MM.1S (cell line): ENCODE data around the gene PPP1R7.

Experiments
- DNase-seq: peaks from one replicate; pipeline ENCODE4 v3.0.0-alpha.2; 2015
- H2AFZ ChIP-seq: fragments of 300-600 bp; sonication (generic); 2 replicates; pipeline ENCODE4 v1.6.0; 2016; ENCODE audit warnings: antibody characterized with exemption, low read length
- H3F3A ChIP-seq: fragments of 300-600 bp; sonication (generic); 2 replicates; pipeline ENCODE4 v1.6.1; 2016; ENCODE audit warnings: mild to moderate bottlenecking, antibody characterized with exemption, low read length, moderate library complexity, mixed read lengths; ENCODE audit not compliant: insufficient read depth
- H3K27ac ChIP-seq: fragments of 300-600 bp; sonication (generic); 2 replicates; pipeline ENCODE4 v1.5.1; 2016; ENCODE audit warnings: mild to moderate bottlenecking, low read length
- H3K27me3 ChIP-seq: fragments of 300-600 bp; sonication (generic); replicated peaks from 2 replicates; pipeline ENCODE4 v1.6.0; 2016; ENCODE audit warnings: low read length; ENCODE audit not compliant: insufficient read depth
- H3K36me3 ChIP-seq: fragments of 300-600 bp; sonication (generic); replicated peaks from 2 replicates; pipeline ENCODE4 v1.6.1; 2016; ENCODE audit warnings: mild to moderate bottlenecking, low read length, mixed read lengths; ENCODE audit not compliant: insufficient read depth
- H3K4me1 ChIP-seq: fragments of 300-600 bp; sonication (generic); 2 replicates; pipeline ENCODE4 v1.6.1; 2016; ENCODE audit warnings: low read length, mixed read lengths
- H3K4me2 ChIP-seq: fragments of 300-600 bp; sonication (generic); 2 replicates; pipeline ENCODE4 v1.6.0; 2016; ENCODE audit warnings: low read depth, low read length
- H3K4me3 ChIP-seq: fragments of 300-600 bp; sonication (generic); 2 replicates; pipeline ENCODE4 v1.5.1; 2016; ENCODE audit warnings: low read length, mixed read lengths
- H3K79me2 ChIP-seq: fragments of 300-600 bp; sonication (generic); 2 replicates; pipeline ENCODE4 v1.6.1; 2016; ENCODE audit warnings: mixed run types, low read length, mixed read lengths
- H3K9ac ChIP-seq: fragments of 300-600 bp; sonication (generic); 2 replicates; pipeline ENCODE4 v1.6.1; 2016; ENCODE audit warnings: low read length, mixed read lengths
- H3K9me2 ChIP-seq: fragments of 300-600 bp; sonication (generic); replicated peaks from 2 replicates; pipeline ENCODE4 v1.6.1; 2016; ENCODE audit warnings: mild to moderate bottlenecking, low read length, mixed read lengths; ENCODE audit not compliant: insufficient read depth
- H3K9me3 ChIP-seq: fragments of 300-600 bp; sonication (generic); replicated peaks from 2 replicates; pipeline ENCODE4 v1.6.1; 2016; ENCODE audit warnings: mild to moderate bottlenecking, low read length, mixed read lengths; ENCODE audit not compliant: insufficient read depth
- H4K20me1 ChIP-seq: fragments of 300-600 bp; sonication (generic); 2 replicates; pipeline ENCODE4 v1.6.1; 2016; ENCODE audit warnings: mild to moderate bottlenecking, low read length, moderate library complexity, mixed read lengths; ENCODE audit not compliant: insufficient read depth
- EZH2 ChIP-seq: fragments of 300-600 bp; sonication (generic); optimal IDR thresholded peaks from 2 replicates; pipeline ENCODE3; 2017; ENCODE audit warnings: low read depth, mild to moderate bottlenecking, antibody characterized with exemption, low read length, mixed read lengths
- EZH2phosphoT487 ChIP-seq: fragments of 300-600 bp; sonication (generic); IDR thresholded peaks from 2 replicates; pipeline ENCODE4 v1.6.1; 2018; ENCODE audit warnings: antibody characterized with exemption, low read length
- TF ChIP-seq, protein P1 (sequence below): fragments of 300-600 bp; sonication (generic); IDR thresholded peaks from 2 replicates; pipeline ENCODE4 v1.5.1; 2016; ENCODE audit warnings: antibody characterized with exemption, low read length, mixed read lengths

The PPP1R7 gene

DNA sequence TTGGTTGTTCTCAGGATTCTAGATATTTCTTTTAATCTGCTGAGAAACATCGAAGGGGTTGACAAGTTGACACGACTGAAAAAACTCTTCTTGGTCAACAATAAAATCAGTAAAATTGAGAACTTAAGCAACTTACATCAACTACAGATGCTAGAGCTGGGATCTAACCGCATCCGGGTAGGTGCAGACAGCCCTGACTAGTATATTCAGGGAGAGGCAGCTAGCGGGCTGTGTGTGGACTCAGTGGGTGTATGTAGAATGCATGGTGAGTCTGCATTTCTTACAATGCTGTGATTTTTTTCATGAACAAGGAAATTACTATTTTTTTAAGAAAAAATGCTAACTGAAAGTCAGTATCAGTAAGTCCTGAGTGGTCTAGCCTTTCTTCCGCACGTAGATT is 10.1 kb downstream of the PPP1R7 start:
- H2AFZ ChIP-seq = no peak overlapping the region
- TF ChIP-seq EZH2 = no peak
- TF ChIP-seq, protein P1, sequence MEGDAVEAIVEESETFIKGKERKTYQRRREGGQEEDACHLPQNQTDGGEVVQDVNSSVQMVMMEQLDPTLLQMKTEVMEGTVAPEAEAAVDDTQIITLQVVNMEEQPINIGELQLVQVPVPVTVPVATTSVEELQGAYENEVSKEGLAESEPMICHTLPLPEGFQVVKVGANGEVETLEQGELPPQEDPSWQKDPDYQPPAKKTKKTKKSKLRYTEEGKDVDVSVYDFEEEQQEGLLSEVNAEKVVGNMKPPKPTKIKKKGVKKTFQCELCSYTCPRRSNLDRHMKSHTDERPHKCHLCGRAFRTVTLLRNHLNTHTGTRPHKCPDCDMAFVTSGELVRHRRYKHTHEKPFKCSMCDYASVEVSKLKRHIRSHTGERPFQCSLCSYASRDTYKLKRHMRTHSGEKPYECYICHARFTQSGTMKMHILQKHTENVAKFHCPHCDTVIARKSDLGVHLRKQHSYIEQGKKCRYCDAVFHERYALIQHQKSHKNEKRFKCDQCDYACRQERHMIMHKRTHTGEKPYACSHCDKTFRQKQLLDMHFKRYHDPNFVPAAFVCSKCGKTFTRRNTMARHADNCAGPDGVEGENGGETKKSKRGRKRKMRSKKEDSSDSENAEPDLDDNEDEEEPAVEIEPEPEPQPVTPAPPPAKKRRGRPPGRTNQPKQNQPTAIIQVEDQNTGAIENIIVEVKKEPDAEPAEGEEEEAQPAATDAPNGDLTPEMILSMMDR = no peak
- no peak for TF ChIP-seq EZH2phosphoT487
- H3K27me3 ChIP-seq = no peaks in the 10 kb centered on the region
- no peaks in the 10 kb centered on the region for H3K9me2 ChIP-seq
- no peaks in the 10 kb centered on the region for H3K79me2 ChIP-seq
- no peak overlapping the region for H3K4me2 ChIP-seq
- H3K4me1 ChIP-seq = no peaks in the 10 kb centered on the region
- H3K36me3 ChIP-seq = no peaks in the 10 kb centered on the region
- H3K4me3 ChIP-seq = no peak overlapping the region
- H4K20me1 ChIP-seq = no peaks in the 10 kb centered on the region
- no peak overlapping the region for H3K27ac ChIP-seq
- no peaks in the 10 kb centered on the region for H3K9me3 ChIP-seq
- H3K9ac ChIP-seq = no peak overlapping the region
- no peaks in the 10 kb centered on the region for H3F3A ChIP-seq
- no peak for DNase-seq

DNA sequence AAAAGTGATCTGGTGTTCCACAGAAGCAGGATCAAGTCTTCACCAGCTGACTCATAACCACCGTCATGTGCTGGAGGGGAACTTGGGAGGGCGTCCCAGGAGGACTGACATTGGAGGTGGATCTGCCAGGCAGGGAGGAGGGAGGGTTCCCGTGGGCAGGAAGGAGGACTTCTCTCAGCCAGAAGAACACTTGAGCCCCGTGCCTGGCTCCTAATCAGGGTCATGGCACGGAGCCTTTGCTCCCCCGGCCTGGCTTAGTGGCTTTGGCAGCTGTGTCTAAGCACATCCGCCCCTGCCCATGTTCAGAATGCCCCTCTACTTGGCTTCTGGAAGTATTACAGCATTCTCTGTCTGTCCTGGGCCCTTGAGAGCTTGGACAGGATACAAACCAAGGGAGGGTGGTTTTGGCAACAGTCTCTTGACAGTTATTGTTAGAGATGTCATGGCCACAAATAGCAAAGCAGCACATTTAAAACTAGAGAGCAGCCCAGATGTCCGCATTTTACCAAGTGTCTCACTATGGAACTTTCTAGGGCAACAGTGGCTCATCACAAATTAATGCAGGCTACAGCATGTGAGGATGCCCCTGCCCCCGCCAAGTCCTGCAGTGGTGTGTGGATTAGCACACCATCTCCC is 11.5 kb downstream of the PPP1R7 start:
- Histone ChIP-seq H4K20me1 (no peaks in the 10 kb centered on the region), H3K9ac (no peak overlapping the region), H3K9me2 (no peaks in the 10 kb centered on the region), H3K4me2 (no peak overlapping the region), H3K4me1 (no peaks in the 10 kb centered on the region), H3K9me3 (no peaks in the 10 kb centered on the region), H3K27me3 (no peaks in the 10 kb centered on the region), H3K27ac (no peak overlapping the region), H2AFZ (no peak overlapping the region), H3F3A (no peaks in the 10 kb centered on the region), H3K4me3 (no peak overlapping the region), H3K36me3 (no peaks in the 10 kb centered on the region), H3K79me2 (no peaks in the 10 kb centered on the region)
- TF ChIP-seq, protein P1 = no peak
- no peak for TF ChIP-seq EZH2phosphoT487
- TF ChIP-seq EZH2 = no peak
- no peak for DNase-seq

DNA sequence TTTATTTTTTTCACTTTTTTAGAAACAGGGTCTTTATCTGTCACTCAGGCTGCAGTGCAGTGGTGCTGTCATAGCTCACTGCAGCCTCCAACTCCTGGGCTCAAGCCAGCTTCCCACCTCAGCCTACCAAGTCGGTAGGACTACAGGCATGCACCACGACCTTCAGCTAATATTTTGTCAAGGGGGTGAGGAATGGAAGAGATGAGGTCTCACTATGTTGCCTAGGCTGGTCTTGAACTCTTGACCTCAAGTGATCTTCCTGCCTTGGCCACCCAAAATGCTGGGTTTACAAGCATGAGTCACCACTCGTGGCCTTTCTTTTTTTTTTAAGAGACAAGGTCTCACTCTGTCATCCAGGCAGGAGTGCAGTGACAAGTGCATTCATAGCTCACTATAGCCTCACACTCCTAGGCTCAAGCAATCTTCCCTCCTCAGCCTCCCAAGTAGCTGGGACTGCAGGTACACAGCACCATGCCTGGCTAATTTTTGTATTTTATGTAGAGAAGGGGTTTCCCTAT is 13.4 kb downstream of the PPP1R7 start:
- TF ChIP-seq, protein P1 = no peak
- TF ChIP-seq EZH2 (no peak), EZH2phosphoT487 (no peak)
- H3F3A ChIP-seq = no peaks in the 10 kb centered on the region
- no peak overlapping the region for H3K27ac ChIP-seq
- no peaks in the 10 kb centered on the region for H3K4me1 ChIP-seq
- H3K9ac ChIP-seq = no peak overlapping the region
- no peaks in the 10 kb centered on the region for H3K79me2 ChIP-seq
- H3K27me3 ChIP-seq = no peaks in the 10 kb centered on the region
- H3K9me2 ChIP-seq = no peaks in the 10 kb centered on the region
- DNase-seq = no peak
- no peak overlapping the region for H2AFZ ChIP-seq
- no peaks in the 10 kb centered on the region for H3K36me3 ChIP-seq
- H3K4me3 ChIP-seq = no peak overlapping the region
- H4K20me1 ChIP-seq = no peaks in the 10 kb centered on the region
- no peak overlapping the region for H3K4me2 ChIP-seq
- H3K9me3 ChIP-seq = no peaks in the 10 kb centered on the region
